Ovary (tissue), 9 donors: ENCODE measurements around the gene SURF4. TPM values are rescaled to one million over a fixed set of nuclear protein-coding genes. Genes with fewer than 3 reads are reported as not detected.

Source experiments
- DNase-seq, 5 donors: peaks; one replicate each; pipeline ENCODE4 v3.0.0-alpha.2; 2019 to 2020
- H3K27ac ChIP-seq, 2 donors: fragments of 200-600 bp; one replicate each; pipeline versions ENCODE4 v1.5.1 to v1.8.0; 2019 to 2022
- H3K27me3 ChIP-seq: fragments of 200-600 bp; one replicate; pipeline ENCODE4 v1.8.0; 2022
- H3K36me3 ChIP-seq: fragments of 200-600 bp; sonication (generic); one replicate; pipeline ENCODE4 v1.5.1; 2019
- H3K4me1 ChIP-seq: one replicate; pipeline ENCODE4 v1.8.1; 2013; ENCODE audit warnings: mild to moderate bottlenecking, moderate library complexity; ENCODE audit not compliant: insufficient read depth
- H3K4me3 ChIP-seq: fragments of 200-600 bp; sonication (generic); one replicate; pipeline ENCODE4 v1.5.1; 2017
- H3K9me3 ChIP-seq, 2 donors: fragments of 200-600 bp in 1 of 2; sonication (generic) in 1 of 2; one replicate each; pipeline versions ENCODE4 v1.5.1 to v1.8.1; 2013 to 2019; ENCODE audit warnings: mild to moderate bottlenecking in 1 of 2, moderate library complexity in 1 of 2
- EP300 ChIP-seq: sonication (generic); formaldehyde crosslinking; IDR thresholded peaks from one replicate; pipeline ENCODE4 v1.6.1; 2017; ENCODE audit warnings: antibody characterized with exemption
- POLR2A ChIP-seq: fragments of 450-650 bp; IDR thresholded peaks from one replicate; pipeline ENCODE4 v1.6.1; 2017; ENCODE audit warnings: antibody characterized with exemption, mild to moderate bottlenecking, moderate library complexity
- WGBS, 3 donors: extraction: QIAGEN DNeasy Blood & Tissue Kit in 1 of 3; methylation state at CpG; one replicate each; pipeline versions ENCODE4 v1.1.5 to v1.1.7; 2013 to 2017; 5-methylcytosine and 5-hydroxymethylcytosine counted together
- intact Hi-C, 4 donors: fragments of 100-400 bp; cut with DNase I; formaldehyde crosslinking; loops; one replicate each; pipeline versions ENCODE4 v1.11.0 to v1.15.1; 2022 to 2023
- polyA plus RNA-seq, 2 donors: library from polyadenylated mRNA; stranded (reverse); fragments of 200-250 nt in 1 of 2; fragments of 350-450 nt in 1 of 2; fragmentation: Illumina TruSeq in 1 of 2; extraction: RNeasy Lipid Tissue Mini Kit (QIAGEN cat#74804) in 1 of 2; gene quantifications; one replicate each; pipeline ENCODE4 v1.2.3, GENCODE V29; 2013 to 2014
- total RNA-seq, 7 donors: library from RNA; depleted of rRNA in 2 of 7; stranded (reverse); fragments of >200 nt in 2 of 7; fragmentation: NEBNext Ultra II Directional in 3 of 7; extraction: Animal tissue kit (Norgen Biotek cat#: 25700) in 3 of 7; gene quantifications; one replicate each; pipeline versions ENCODE4 v1.1.0 to v1.2.4, GENCODE V29; 2016 to 2023
- TF ChIP-seq, protein P1 (sequence below), 3 donors: fragments of 450-650 bp in 2 of 3; fragments of 200-600 bp in 1 of 3; IDR thresholded peaks; one replicate each; pipeline versions ENCODE4 v1.5.1 to v1.8.0; 2016 to 2022; ENCODE audit warnings: antibody characterized with exemption in 3 of 3, mild to moderate bottlenecking in 1 of 3
- donor health status: DM: no; HTN: no; CAD: no; lungs with moderate emphysema.
- donor health status: DM: no; HTN: no; CAD: no.
- donor health status: Bipolar disorder and iron deficiency.
- donor health status: DM: yes; HTN: yes; CAD: no.
- donor health status: DM: no; HTN: no; CAD: no.
- donor health status: DM: yes; HTN: yes; CAD: no.

The SURF4 gene
- total and polyA plus RNA-seq, 9 donors, result 58.7 to 165 (median 107) TPM

- H3K27ac ChIP-seq, result no peak overlapping the region
- H3K9me3 ChIP-seq, result no peaks in the 10 kb centered on the region
- no peak for DNase-seq
- H3K36me3 ChIP-seq, result no peaks in the 10 kb centered on the region
- 78 to 87% (median 78%) methylated on average over 12 of the region's 12 CpGs for WGBS, 3 donors
- intact Hi-C loops, result loop anchor here (5.0 to 10.0 kb wide), 3 partner anchors 83 to 320 kb away; no protein-coding TSS in a partner anchor
- H3K4me3 ChIP-seq, result no peak overlapping the region
- TF ChIP-seq POLR2A (no peak), EP300 (no peak)
- TF ChIP-seq, protein P1, sequence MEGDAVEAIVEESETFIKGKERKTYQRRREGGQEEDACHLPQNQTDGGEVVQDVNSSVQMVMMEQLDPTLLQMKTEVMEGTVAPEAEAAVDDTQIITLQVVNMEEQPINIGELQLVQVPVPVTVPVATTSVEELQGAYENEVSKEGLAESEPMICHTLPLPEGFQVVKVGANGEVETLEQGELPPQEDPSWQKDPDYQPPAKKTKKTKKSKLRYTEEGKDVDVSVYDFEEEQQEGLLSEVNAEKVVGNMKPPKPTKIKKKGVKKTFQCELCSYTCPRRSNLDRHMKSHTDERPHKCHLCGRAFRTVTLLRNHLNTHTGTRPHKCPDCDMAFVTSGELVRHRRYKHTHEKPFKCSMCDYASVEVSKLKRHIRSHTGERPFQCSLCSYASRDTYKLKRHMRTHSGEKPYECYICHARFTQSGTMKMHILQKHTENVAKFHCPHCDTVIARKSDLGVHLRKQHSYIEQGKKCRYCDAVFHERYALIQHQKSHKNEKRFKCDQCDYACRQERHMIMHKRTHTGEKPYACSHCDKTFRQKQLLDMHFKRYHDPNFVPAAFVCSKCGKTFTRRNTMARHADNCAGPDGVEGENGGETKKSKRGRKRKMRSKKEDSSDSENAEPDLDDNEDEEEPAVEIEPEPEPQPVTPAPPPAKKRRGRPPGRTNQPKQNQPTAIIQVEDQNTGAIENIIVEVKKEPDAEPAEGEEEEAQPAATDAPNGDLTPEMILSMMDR (IDR thresholded peaks at IDR 0.05), result no peak
- no peaks in the 10 kb centered on the region for H3K27me3 ChIP-seq
- no peaks in the 10 kb centered on the region for H3K4me1 ChIP-seq
Measured at GRCh38 chr9:133404454-133405002, 28.7 kb upstream of the SURF4 start.

GRCh38 chr9:133403766-133404453 lies 28.1 kb upstream of the SURF4 start:
- no peaks in the 10 kb centered on the region for H3K4me1 ChIP-seq
- no peak for DNase-seq
- no peaks in the 10 kb centered on the region for H3K9me3 ChIP-seq
- no peak overlapping the region for H3K4me3 ChIP-seq
- no peak for TF ChIP-seq EP300
- TF ChIP-seq, protein P1 (IDR thresholded peaks at IDR 0.05), result no peak
- no peak for TF ChIP-seq POLR2A
- H3K27ac ChIP-seq, result no peak overlapping the region
- no peaks in the 10 kb centered on the region for H3K36me3 ChIP-seq
- 77 to 80% (median 80%) methylated on average over 15 to 16 of the region's 16 CpGs for WGBS, 3 donors
- no peaks in the 10 kb centered on the region for H3K27me3 ChIP-seq
- intact Hi-C loops, result loop anchor here in 3 of 4 donors (5.0 to 10.0 kb wide), 3 partner anchors 83 to 321 kb away; no protein-coding TSS in a partner anchor

DNA sequence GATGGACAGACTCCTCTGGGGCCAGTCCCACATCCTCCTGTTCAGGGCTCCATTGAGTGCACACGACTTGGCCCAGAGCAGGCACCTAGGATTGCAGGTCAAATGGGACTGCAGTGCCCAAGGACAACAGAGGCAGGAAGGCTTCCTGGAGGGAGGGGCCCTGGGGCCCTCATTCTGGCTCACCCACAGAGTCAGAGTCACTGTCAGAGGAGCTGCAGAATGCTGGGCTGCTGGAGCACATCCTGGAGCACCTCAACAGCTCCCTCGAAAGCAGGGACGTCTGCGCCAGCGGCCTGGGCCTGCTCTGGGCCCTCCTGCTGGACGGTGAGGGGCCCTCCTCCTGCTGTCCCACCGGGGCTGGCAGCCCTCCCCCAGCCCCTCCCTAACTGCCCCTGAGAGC lies 26.8 kb upstream of the SURF4 start:
- WGBS, 3 donors, result 49 to 72% (median 56%) methylated on average over 5 to 7 of the region's 7 CpGs
- no peak for DNase-seq
- no peak overlapping the region for H3K27ac ChIP-seq
- no peaks in the 10 kb centered on the region for H3K9me3 ChIP-seq
- intact Hi-C loops, result loop anchor here in 3 of 4 donors (5.0 to 10.0 kb wide), 3 partner anchors 85 to 322 kb away; no protein-coding TSS in a partner anchor
- TF ChIP-seq EP300 (no peak), POLR2A (no peak)
- TF ChIP-seq, protein P1 (IDR thresholded peaks at IDR 0.05), result no peak
- H3K4me1 ChIP-seq, result no peaks in the 10 kb centered on the region
- H3K36me3 ChIP-seq, result no peaks in the 10 kb centered on the region
- no peaks in the 10 kb centered on the region for H3K27me3 ChIP-seq
- H3K4me3 ChIP-seq, result no peak overlapping the region

DNA sequence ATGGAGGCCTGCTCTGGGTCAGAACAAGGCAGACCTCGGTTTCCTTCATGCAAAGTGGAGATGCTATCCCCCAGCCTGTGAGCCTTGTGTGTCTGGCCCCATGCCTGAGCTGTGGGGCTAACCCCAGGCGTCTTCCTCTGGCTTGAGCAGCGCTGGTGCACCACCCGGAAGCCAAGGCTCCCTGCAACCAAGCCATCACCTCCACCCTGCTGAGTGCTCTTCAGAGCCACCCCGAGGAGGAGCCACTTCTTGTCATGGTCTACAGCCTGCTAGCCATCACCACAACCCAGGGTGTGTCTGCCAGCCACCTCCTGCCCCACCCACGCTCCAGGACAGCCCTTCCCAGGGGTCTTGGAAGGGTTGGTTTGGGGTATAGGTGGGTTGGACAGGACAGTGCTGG lies 25.7 kb upstream of the SURF4 start:
- Histone ChIP-seq H3K4me1 (no peaks in the 10 kb centered on the region), H3K27me3 (no peaks in the 10 kb centered on the region), H3K4me3 (no peak overlapping the region), H3K9me3 (no peaks in the 10 kb centered on the region), H3K27ac (no peak overlapping the region), H3K36me3 (no peaks in the 10 kb centered on the region)
- TF ChIP-seq, protein P1 (IDR thresholded peaks at IDR 0.05), result no peak
- TF ChIP-seq POLR2A (no peak), EP300 (no peak)
- 79 to 85% (median 80%) methylated on average over 6 of the region's 6 CpGs for WGBS, 3 donors
- DNase-seq, result no peak
- intact Hi-C loops, result loop anchor here in 3 of 4 donors (5.0 to 10.0 kb wide), 3 partner anchors 86 to 323 kb away; no protein-coding TSS in a partner anchor
